Activated CD8-positive, alpha-beta T cell treated with anti-CD3 and anti-CD28 coated beads for 36 hours (primary cell): Measurements from ENCODE around the gene ACSF3. TPM values are rescaled to one million over a fixed set of nuclear protein-coding genes. Genes with fewer than 3 reads are reported as not detected.
A peak's percentile ranks its signal among the peaks of the same experiment; 100 is the strongest.

Experiments
- ATAC-seq: fragments of 200-7000 bp; cut with Tn5 transposase; one replicate; pipeline ENCODE4 v1.10.0; 2021; ENCODE audit warnings: mild to moderate bottlenecking, moderate library complexity
- CTCF ChIA-PET: fragments of 350-600 bp; sonication (Branson Sonifier 250); formaldehyde crosslinking; loops from one replicate; lab custom pipeline; 2021; ENCODE audit warnings: antibody characterized with exemption; lab: Charles Lee
- POLR2A ChIA-PET: fragments of 350-600 bp; sonication (Branson Sonifier 250); formaldehyde crosslinking; loops from one replicate; lab custom pipeline; 2021; ENCODE audit warnings: antibody characterized with exemption; lab: Charles Lee
- DNase-seq: peaks from one replicate; pipeline ENCODE4 v3.0.0-alpha.2; 2020
- H3K27ac Mint-ChIP-seq: one replicate; pipeline ENCODE4 v1.8.0; 2021; ENCODE audit warnings: mild to moderate bottlenecking, mixed read lengths
- H3K27me3 Mint-ChIP-seq: one replicate; pipeline ENCODE4 v1.8.0; 2021; ENCODE audit warnings: mixed read lengths
- H3K36me3 Mint-ChIP-seq: one replicate; pipeline ENCODE4 v1.8.0; 2021; ENCODE audit warnings: low read depth, mixed read lengths
- H3K4me1 Mint-ChIP-seq: one replicate; pipeline ENCODE4 v1.8.0; 2021; ENCODE audit warnings: low read depth, mixed read lengths
- H3K4me3 Mint-ChIP-seq: one replicate; pipeline ENCODE4 v1.8.0; 2021; ENCODE audit warnings: mild to moderate bottlenecking, moderate library complexity, mixed read lengths
- H3K9me3 Mint-ChIP-seq: one replicate; pipeline ENCODE4 v1.8.0; 2021; ENCODE audit warnings: mixed read lengths
- CTCF ChIP-seq: fragments of 200-600 bp; IDR thresholded peaks from one replicate; pipeline ENCODE4 v1.8.0; 2022; ENCODE audit warnings: antibody characterized with exemption, mild to moderate bottlenecking
- intact Hi-C: fragments of 100-400 bp; cut with micrococcal nuclease; formaldehyde crosslinking; loops from one replicate; pipeline ENCODE4 v1.10.0; 2022
- total RNA-seq, 2 experiments: library from RNA; stranded (reverse); gene quantifications; one replicate each; pipeline ENCODE4 v1.2.3, GENCODE V29; 2021

ACSF3 gene
- total RNA-seq, 2 experiments from 2014 or later = 44.6 to 45.9 TPM

- no peak overlapping the region for H3K27ac Mint-ChIP-seq
- peak; percentile 47 for DNase-seq
- TF ChIP-seq CTCF = no peak
These were observed 33.4 kb upstream of the ACSF3 start for GRCh38 chr16:89060207-89060794.

GRCh38 chr16:89061086-89061485 lies 32.6 kb upstream of the ACSF3 start:
- H3K27me3 Mint-ChIP-seq = no peaks in the 10 kb centered on the region
- no peaks in the 10 kb centered on the region for H3K36me3 Mint-ChIP-seq
- H3K4me3 Mint-ChIP-seq = no peak overlapping the region
- no peak for DNase-seq
- no peak for TF ChIP-seq CTCF
- intact Hi-C loops = no loop called here
- H3K9me3 Mint-ChIP-seq = no peaks in the 10 kb centered on the region
- H3K27ac Mint-ChIP-seq = no peak overlapping the region
- no peak for ATAC-seq
- no peaks in the 10 kb centered on the region for H3K4me1 Mint-ChIP-seq
- POLR2A ChIA-PET = no interaction called here
- CTCF ChIA-PET = no interaction called here

More at GRCh38 chr16:89060207-89060794, 33.4 kb upstream of the ACSF3 start:
- Mint-ChIP-seq H3K4me3 (no peak overlapping the region), H3K4me1 (no peaks in the 10 kb centered on the region), H3K27me3 (no peaks in the 10 kb centered on the region), H3K36me3 (no peaks in the 10 kb centered on the region), H3K9me3 (no peaks in the 10 kb centered on the region)
- ChIA-PET POLR2A (no interaction called here), CTCF (no interaction called here)
- ATAC-seq = no peak
- intact Hi-C loops = no loop called here

- no peak overlapping the region for H3K4me3 Mint-ChIP-seq
- POLR2A ChIA-PET = no interaction called here
- no peak for TF ChIP-seq CTCF
- H3K4me1 Mint-ChIP-seq = no peaks in the 10 kb centered on the region
- H3K36me3 Mint-ChIP-seq = no peaks in the 10 kb centered on the region
- H3K27me3 Mint-ChIP-seq = no peaks in the 10 kb centered on the region
- CTCF ChIA-PET = no interaction called here
- no peaks in the 10 kb centered on the region for H3K9me3 Mint-ChIP-seq
- ATAC-seq (no peak), DNase-seq (no peak)
- H3K27ac Mint-ChIP-seq = no peak overlapping the region
- intact Hi-C loops = no loop called here
These were observed 31.9 kb upstream of the ACSF3 start for GRCh38 chr16:89061590-89062380.

GRCh38 chr16:89062389-89063345 lies 31.0 kb upstream of the ACSF3 start:
- no peak for TF ChIP-seq CTCF
- Mint-ChIP-seq H3K27me3 (no peaks in the 10 kb centered on the region), H3K4me3 (no peak overlapping the region), H3K27ac (no peak overlapping the region), H3K36me3 (no peaks in the 10 kb centered on the region), H3K9me3 (no peaks in the 10 kb centered on the region), H3K4me1 (no peaks in the 10 kb centered on the region)
- ChIA-PET POLR2A (interaction anchor here (0.6 kb wide), 1 partner anchor 594 kb away, joined by 3 read pairs; no protein-coding TSS in a partner anchor), CTCF (no interaction called here)
- ATAC-seq (no peak), DNase-seq (no peak)
- intact Hi-C loops = no loop called here
